Omental fat pad (tissue), 4 donors: ENCODE results near the gene GREB1. TPM values are rescaled to one million over a fixed set of nuclear protein-coding genes. Genes with fewer than 3 reads are reported as not detected.

Experiments
- ATAC-seq: fragments of 150-250 bp; one replicate; pipeline ENCODE4 v1.9.1; 2016; ENCODE audit warnings: mild to moderate bottlenecking, moderate library complexity; ENCODE audit not compliant: low FRiP score
- DNase-seq: peaks from one replicate; pipeline ENCODE4 v3.0.0-alpha.2; 2019; ENCODE audit warnings: low spot score
- total RNA-seq, 4 donors: library from RNA; depleted of rRNA; stranded (reverse); fragments of >200 nt; gene quantifications; one replicate each; pipeline ENCODE4 v1.1.0, GENCODE V29; 2016
- TF ChIP-seq, protein P1 (sequence below), 3 donors: fragments of 450-650 bp; IDR thresholded peaks; one replicate each; pipeline ENCODE4 v1.5.1; 2016 to 2017; ENCODE audit warnings: antibody characterized with exemption in 3 of 3, mild to moderate bottlenecking in 3 of 3, moderate library complexity in 2 of 3

The GREB1 gene
- total RNA-seq, 4 donors from 2014 or later, result 1.9 to 12.4 (median 4.1) TPM

DNA sequence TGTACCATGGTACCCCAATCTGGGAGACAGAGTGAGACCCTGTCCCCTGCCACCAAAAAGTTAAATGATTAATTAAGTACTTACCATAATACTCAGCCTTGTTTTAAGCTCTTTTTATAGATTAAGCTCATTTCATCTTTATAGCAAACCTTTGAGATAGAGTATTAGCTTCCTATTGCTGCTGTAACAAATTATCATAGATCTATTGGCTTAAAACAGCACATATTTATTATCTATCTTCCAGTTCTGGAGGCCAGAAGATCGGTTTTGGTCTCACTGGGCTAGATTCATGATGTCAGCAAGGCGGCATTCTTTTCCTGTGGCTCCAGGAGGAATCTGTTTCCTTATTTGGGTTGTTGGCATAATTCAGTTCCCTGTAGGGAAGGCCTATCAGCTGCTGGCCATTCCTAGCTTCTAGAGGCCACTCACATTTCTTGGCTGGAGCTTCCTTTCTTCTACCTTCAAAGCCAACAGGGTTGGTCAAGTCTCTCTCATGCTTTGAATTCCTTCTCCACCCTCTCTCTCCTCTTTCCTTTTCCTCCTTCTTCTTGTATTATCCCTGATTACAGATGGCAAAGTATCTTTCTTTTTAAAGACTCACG lies 13.7 kb upstream of the GREB1 start:
- TF ChIP-seq, protein P1, sequence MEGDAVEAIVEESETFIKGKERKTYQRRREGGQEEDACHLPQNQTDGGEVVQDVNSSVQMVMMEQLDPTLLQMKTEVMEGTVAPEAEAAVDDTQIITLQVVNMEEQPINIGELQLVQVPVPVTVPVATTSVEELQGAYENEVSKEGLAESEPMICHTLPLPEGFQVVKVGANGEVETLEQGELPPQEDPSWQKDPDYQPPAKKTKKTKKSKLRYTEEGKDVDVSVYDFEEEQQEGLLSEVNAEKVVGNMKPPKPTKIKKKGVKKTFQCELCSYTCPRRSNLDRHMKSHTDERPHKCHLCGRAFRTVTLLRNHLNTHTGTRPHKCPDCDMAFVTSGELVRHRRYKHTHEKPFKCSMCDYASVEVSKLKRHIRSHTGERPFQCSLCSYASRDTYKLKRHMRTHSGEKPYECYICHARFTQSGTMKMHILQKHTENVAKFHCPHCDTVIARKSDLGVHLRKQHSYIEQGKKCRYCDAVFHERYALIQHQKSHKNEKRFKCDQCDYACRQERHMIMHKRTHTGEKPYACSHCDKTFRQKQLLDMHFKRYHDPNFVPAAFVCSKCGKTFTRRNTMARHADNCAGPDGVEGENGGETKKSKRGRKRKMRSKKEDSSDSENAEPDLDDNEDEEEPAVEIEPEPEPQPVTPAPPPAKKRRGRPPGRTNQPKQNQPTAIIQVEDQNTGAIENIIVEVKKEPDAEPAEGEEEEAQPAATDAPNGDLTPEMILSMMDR (IDR thresholded peaks at IDR 0.05), result no peak
- no peak for DNase-seq
- no peak for ATAC-seq

DNA sequence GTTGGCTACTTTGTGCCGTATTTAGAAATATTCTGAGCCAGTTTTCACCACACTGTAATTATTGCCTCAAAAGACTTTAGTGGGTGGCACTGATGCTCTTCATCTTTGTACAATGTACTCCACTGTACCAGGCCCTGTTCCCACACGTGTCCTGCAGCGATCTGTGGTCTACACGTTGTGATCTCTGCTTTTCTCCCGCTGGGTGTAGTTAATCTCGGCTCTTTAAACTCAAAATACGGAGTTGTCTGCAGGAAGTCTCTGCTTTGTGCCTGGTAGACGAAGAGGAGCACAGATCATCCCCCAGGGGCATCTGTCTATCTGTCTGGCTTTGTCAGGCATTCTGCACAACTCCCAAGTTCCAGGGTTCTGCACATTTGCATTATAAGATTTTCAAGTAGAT lies 12.1 kb upstream of the GREB1 start:
- TF ChIP-seq, protein P1 (IDR thresholded peaks at IDR 0.05), result no peak
- no peak for DNase-seq
- no peak for ATAC-seq

DNA sequence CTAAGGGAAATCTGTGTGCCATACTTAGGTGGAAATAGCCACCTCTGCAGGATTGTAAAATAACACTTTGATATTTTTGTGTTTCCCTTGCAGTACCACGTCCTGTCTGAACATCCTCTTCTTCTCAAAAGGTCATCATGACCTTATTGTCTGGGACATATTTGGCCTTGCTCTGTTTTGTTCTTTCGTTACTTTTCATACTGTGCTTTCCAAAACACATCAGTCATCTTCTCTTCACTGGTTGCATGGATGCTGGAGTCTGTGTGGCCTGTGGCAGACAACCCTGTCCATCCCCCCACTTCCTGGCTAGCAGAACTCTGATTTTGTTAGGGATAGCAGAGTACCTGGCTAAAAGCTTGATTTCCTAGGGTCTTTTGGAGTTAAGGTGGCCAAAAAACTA lies 9.4 kb upstream of the GREB1 start:
- no peak for ATAC-seq
- TF ChIP-seq, protein P1 (IDR thresholded peaks at IDR 0.05), result no peak
- DNase-seq, result no peak

DNA sequence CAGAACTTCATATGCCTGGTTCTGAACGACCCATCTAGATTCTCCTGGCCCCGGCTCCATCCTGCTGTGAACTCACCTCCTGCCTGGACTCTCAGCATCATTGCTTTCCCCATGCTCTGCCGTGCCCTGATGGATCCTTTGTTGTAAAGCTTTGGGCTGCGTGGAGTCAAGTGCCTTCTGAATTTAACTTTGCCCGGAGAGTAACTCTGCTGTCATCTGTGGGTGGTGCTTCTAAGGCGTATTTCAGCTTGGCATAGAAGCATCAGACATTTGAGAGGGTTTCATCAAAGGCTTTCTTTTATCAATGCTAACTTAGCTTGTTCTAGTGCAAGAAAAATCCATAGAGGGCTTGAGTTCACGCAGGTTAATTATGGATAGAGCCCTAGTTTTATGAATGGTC lies 8.1 kb upstream of the GREB1 start:
- ATAC-seq, result no peak
- DNase-seq, result no peak
- TF ChIP-seq, protein P1 (IDR thresholded peaks at IDR 0.05), result no peak

DNA sequence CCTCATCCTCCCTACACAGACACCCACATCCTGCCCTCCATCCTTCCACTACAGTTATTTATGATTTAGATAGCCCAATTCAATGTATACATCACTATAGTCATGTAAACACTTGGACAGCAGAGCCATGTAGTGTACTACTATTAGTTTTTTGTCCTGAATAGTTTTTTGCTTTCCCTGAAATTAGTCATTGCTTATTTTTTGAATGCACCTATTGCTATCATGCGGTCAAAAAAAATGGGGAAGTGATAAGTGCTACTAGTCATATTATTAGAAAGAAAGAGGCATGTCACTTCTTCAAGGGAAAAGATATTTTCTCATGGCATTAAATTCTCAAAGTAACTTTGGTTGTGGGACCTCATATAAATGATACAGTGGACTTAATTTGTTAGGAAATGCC lies 6.8 kb upstream of the GREB1 start:
- TF ChIP-seq, protein P1 (IDR thresholded peaks at IDR 0.05), result no peak
- DNase-seq (no peak), ATAC-seq (no peak)

DNA sequence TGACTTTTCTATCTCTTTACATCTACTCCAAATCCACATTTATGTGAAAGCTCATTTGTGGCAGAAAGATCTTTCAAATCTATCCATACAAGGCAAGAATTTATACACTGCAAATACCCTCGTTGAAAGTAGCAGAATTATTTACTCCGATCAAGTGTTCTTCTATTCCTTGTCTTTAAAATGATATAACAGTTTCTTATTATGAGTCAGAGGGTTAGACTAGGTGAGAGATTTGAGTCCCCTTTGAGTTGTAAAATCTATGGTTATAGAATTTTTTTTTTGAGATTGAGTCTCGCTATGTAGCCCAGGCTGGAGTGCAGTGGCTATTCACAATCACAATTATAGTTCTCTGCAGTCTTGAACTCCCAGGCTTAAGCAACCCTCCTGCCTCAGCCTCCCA lies 5.6 kb upstream of the GREB1 start:
- TF ChIP-seq, protein P1 (IDR thresholded peaks at IDR 0.05), result no peak
- DNase-seq, result no peak
- ATAC-seq, result no peak

DNA sequence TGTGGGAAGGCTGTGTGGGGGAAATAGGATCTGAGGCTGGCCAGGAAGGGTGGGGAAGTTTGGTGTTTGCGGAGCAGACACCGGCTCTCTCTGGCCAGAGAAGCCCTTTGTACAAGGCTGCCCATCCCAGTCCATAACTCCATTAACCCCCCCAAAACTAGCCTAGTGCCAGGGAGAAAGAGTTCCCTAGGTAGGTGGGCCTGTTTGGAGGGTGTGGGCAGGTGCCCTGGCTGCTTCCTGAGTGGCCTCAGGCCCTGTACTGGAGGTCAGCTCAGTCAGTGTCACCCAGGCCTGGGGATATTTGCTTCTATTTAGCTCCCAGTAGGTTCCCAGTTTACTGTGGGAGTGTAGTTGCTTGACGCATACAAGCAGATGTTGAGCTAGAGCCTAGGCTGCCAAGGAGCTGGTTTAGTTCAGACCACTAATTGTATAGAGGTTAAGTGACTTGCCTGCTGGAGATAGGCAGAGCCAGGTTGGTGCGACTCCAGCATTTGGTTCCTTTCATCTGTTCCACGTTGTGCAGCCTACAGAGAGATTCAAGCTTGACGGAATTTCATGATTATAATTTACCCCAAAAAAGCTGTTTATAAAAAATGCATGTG lies 2.9 kb upstream of the GREB1 start:
- ATAC-seq (no peak), DNase-seq (no peak)
- TF ChIP-seq, protein P1 (IDR thresholded peaks at IDR 0.05), result no peak
